ENCODE data around the gene FIGLA.
"Not testable (repeated sequence)": the region's sequence is repeated elsewhere in the genome, so short reads cannot be mapped to it uniquely, and the experiment has no call there.

The FIGLA gene

DNA sequence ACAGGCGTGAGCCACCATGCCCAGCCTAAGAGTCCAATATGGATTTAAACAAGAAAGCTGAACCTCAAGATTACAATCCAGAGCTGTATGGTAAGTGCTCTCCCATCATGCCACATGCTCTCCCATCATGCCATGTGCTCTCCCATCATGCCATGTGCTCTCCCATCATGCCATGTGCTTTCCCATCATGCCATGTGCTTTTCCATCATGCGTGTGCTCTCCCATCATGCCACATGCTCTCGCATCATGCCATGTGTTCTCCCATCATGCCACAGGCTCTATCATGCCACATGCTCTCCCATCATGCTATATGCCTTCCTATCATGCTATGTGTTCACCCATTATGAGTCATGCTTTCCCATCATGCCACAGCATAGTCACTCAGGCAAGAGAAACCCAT lies 43.2 kb downstream of the FIGLA start:
- no peak for DNase-seq

DNA sequence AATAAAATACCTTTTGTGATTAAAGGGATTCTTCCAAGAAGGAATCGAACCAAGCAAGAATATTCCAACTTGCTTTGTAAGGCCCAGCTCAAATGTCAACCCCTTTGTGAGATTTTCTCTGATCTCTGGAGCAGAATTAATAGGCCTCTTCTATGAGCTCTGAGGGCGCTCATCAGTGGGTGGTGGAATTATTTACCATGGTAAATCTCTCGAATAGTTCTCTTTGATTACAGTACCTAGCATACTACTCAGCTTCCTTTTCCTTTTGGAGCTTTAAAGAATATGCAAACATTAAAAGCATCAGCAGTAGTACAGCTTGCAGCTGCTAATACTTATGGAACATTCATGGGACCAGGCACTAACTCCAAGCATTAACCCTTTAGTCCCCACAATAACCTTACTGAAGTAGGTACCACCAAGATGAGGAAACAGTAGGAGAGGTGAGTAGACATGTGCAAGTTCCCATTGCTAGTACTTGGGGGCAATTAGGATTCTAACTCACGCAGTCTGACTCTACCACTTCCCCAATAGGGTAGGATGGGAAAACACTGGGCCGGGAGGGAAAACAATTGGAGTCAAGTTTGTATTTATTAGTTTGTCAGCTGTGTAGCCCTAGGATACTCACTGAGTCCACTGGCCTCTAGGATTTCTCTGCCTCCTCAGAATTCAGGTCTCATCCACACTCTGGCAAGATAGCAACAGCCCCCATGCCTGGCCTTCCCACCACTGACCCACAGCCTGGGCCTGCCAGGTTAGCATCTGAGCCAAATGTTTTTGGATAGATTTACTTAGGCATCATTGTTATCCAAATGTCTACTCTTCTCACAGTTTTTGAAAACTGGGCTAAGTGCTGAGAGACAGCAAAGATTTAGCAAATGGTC lies 44.1 kb downstream of the FIGLA start:
- peak in 2 of 56 donors; percentile 8 to 34 for DNase-seq

DNA sequence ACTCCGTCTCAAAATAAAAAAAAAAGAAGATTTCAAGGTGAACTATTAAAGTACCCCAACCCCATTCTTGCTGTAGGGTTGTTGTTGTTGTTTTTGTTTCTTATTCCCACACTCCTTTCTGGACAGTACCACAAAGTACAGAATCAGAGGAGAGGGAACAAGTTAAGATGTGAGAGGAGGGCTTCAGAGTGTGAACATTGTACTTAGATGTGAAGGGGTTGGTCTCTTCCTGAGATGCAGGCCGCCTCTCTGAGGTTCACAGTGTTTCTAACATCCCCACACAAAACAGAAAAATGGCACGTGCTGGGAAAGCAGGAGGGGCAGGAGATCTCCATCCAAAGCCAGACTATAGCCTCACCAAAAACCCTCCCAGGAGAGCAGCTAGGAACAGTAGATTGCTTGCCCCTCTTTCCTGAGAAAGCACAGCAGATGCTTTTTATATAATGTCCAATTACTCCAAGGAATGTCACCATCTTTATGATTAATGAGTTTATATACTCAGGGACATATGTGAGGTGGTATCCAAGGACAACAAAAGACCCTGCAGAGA lies 45.1 kb downstream of the FIGLA start:
- no peak for DNase-seq

DNA sequence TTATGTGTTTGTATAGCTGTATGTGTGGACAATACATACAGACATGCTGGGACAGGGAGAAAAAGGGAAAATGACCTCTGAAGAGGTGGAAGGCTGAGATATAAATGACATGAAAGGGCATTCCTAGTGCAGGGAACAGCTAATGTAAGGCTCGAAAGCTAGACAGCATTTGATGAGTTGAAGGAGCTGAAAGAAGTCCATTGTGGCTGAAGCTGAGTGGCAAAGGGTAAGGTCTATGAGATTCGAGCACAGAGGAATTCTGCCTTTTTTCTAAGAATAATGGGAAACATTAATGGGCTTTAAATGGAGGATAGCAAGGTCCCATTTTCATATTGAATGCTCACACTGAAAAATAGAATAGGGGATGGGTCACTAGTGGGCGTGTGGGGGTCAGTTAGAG lies 46.0 kb downstream of the FIGLA start:
- DNase-seq: no peak

DNA sequence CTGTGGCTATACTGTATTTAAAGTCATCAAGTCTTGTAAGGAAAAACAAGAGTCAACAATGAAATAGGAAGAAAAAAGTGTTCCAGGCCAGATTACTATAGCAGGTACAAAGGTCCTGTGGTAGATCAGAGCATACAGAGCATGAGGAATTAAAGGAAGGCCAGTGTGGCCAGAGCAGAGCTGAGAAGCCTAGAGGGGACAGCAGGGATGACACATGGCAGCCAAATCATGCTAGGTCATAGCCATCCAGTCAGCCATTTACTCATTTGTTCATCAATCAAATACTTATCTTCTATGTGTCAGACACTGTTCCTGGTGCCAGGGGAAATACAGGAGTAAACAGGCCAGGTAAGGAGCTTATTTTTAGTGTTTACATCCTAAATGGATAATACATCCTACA lies 46.8 kb downstream of the FIGLA start:
- DNase-seq: no peak

DNA sequence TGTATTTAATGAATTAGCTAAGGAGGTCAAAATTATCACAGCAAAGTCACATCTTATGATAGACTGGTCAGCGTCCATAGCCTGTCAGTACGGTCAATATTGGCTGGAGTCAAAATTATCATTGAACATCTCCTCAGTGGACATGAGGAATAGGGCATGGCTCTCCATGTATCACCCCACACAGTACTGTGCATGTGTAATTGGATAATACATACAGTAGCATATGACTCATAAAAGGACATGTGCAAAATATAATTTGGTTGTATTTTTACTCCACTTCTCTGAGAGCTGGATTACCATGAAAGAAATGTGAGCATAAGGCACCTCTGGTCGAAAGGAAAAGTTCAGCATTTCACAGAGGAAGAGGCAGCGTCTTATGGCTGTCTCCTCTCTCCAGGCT lies 47.4 kb downstream of the FIGLA start:
- no peak for DNase-seq

DNA sequence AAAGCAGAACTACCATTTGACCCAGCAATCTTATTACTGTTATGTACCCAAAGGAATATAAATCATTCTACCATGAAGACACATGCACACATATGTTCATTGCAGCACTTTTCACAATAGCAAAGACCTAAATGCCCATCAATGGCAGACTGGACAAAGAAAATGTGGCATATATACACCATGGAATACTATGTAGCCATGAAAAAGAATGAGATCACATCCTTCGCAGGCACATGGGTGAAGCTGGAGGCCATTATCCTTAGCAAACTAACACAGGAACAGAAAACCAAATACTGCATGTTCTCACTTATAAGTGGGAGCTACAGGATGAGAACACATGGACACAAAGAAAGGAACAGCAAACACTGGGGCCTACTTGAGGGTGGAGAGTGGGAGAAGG lies 51.0 kb downstream of the FIGLA start:
- DNase-seq: not testable (repeated sequence)

DNA sequence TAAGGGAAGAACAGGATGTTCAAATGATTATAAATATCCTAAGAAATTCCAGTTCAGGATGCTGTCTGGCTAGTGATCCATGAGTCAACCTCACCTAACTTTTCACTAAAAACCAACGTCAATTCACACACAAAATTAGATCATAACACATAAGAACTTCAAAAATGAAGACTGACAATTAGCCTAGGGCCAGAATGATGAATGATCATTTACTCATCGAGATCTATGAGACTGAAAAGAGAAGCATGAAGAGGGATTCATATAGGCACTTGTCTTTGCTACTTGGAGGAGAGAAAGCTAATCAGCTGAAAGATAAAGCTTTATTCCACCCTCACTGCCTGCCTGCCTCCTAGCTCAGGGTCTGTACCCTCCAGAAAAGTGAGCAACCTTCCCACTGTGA lies 52.3 kb downstream of the FIGLA start:
- no peak for DNase-seq

DNA sequence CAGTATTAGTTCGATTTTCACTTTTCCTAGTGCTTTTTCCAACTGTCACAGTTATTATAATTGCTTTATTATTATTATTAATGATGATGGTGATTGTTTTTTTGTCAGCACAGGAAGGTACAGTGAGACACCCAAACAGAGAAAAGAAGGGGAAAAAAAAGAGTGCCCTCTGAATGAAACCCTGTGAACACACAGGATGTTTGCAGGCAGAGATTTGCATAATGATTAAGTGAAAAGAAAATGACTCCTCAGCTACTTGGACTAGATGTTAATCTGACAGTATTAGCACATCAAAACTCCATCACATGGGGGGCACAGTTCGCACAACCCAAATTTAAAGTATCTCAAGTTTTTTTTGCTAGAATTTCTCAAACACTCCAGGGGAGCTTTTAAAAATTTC lies 55.4 kb downstream of the FIGLA start:
- DNase-seq: no peak

DNA sequence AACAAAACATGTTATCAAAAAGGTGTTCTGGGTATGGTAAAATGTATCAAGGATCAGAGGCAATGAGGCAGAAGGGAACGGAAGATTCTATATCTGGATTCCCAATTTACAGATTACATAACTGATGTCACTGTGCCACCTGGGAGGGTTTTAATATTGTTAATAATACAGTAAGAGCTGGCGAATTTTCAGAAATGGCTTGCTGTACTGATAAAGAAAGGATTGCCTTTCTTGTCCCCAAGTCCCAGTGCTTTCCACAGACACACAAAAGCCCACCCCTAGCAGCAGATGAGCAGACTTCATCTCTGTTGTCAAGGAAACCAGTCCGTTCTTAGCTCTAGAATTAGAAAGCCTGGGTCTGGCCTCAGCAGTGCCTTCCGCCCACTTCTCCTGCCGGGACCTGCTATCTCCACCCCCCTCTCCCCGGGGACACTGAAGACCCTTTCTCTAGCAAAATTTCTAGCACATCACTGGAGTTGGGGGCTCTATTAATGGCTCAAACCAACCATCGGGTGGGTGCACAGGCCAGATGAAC lies 56.7 kb downstream of the FIGLA start:
- peak in 5 of 56 donors; percentile 19 to 31 (median 26) for DNase-seq

DNA sequence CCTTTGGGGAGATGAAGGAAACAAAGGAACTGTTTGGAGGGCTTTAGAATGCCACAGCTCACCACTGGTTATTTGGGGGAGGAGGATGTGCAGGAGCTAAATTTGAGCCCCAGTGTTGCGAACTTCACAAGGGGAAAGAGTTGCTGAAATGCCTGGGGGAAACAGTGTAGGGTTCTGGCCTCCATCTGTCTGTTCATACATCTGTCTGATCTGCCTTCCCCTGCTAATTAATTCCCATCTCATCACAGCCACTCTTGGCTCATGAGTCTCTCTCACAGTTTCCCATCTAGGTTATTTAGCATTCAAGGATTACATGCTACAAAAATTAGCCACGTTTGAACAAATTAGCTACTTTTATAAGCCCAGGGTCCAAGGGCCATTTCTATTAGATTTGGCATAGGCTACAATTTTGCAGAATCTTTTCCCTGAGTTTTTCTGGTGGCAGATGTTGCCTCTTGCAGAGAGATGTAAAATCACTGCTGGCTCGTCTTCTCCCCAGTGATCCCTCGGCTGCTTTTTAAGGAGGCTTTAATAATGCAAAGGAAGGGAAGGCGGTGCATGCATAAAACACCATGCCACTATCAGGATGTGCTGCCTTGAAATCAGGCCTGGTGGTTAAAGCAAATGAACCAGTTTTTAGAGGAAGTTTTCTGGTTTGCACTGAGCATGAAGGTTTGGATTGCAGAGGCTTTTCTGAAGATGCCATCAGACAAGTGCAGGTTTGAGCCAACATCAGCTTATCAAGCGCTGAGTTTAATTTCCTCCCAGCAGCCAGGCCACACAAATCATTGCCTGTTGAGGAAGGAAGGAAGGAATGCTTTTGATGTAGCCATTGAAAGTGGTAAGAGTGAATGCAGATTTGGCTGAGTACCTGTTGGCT lies 57.4 kb downstream of the FIGLA start:
- DNase-seq: peak in 4 of 56 donors; percentile 11 to 38 (median 16)

DNA sequence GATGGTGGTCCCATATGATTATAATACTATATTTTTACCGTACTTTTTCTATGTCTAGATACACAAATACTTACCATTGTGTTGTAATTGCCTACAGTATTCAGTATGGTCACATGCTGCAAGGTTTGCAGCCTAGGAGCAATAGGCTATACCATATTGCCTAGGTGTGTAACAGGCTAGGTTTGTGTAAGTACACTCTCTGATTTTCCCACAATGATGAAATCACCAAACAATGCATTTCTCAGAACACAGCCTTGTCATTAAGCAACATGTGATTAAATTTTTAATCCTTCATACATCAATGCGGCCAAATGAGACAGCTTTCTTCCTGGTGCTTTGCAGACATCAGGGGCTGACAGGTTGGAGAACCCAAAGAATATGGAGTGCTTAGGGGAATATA lies 59.7 kb downstream of the FIGLA start:
- no peak for DNase-seq

DNA sequence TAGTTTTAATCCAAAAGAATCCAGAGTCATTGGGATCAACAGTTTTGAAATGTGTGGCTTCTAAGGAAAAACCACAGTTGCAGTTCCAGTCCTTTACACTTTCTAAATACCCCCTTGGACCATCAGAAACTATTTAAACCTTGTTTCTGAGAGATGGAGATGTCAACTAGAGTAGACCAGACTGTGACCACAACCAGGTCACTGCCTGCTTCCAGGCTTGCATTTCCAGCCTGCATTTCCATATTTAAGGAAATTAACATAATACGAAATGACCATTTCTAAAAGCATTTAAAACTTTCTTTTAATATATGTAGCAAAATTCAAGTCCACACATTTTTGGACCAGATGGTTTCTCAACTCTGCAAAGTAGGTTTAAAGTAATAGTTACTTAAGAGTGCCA lies 60.8 kb downstream of the FIGLA start:
- DNase-seq: no peak

DNA sequence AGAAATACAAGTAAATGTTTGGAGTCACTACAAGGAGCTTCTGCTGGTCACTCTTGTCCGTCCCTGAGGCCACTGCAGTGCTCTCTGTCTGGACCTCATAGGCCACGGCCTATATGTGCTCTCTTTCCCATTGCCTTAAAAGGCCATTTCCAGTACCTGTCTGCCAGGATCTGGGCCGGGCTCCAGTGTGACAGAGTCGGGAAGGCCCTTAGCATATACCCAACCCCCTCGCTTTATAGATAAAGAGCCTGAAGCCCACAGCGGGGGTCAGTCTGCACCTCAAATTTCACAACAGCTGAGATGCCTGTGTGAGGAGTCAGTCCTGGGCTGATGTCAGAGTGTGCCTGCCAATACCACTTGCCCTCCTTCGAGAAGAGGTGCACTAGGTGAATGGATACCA lies 62.3 kb downstream of the FIGLA start:
- DNase-seq: no peak
